WTC11 (cell line): Measurements from ENCODE around the gene RNF150.

ENCODE experiments used
- ATF1 ChIP-seq: sonication (generic); formaldehyde crosslinking; IDR thresholded peaks from 2 replicates; pipeline ENCODE4 v1.8.1; 2023; ENCODE audit warnings: mild to moderate bottlenecking, moderate library complexity, missing genetic modification reagents
- CTCF ChIP-seq: fragments of 200-600 bp; IDR thresholded peaks from 2 replicates; pipeline ENCODE4 v1.8.0; 2022; ENCODE audit warnings: antibody characterized with exemption
- FOXJ3 ChIP-seq: sonication (generic); formaldehyde crosslinking; IDR thresholded peaks from 2 replicates; pipeline ENCODE4 v1.9.0; 2021; ENCODE audit warnings: missing genetic modification reagents, mild to moderate bottlenecking, borderline replicate concordance
- FOXP1 ChIP-seq: sonication (generic); formaldehyde crosslinking; IDR thresholded peaks from 2 replicates; pipeline ENCODE4 v1.8.0; 2022; ENCODE audit warnings: missing genetic modification reagents, mild to moderate bottlenecking, moderate library complexity, borderline replicate concordance
- HMGXB4 ChIP-seq: sonication (generic); formaldehyde crosslinking; IDR thresholded peaks from 2 replicates; pipeline ENCODE4 v1.8.1; 2023; ENCODE audit warnings: mild to moderate bottlenecking, moderate library complexity, missing genetic modification reagents
- KAT7 ChIP-seq: sonication (generic); formaldehyde crosslinking; IDR thresholded peaks from 2 replicates; pipeline ENCODE4 v1.8.1; 2023; ENCODE audit warnings: missing genetic modification reagents, mild to moderate bottlenecking, borderline replicate concordance
- MAX ChIP-seq: sonication (generic); formaldehyde crosslinking; IDR thresholded peaks from 2 replicates; pipeline ENCODE4 v1.8.0; 2022; ENCODE audit warnings: mild to moderate bottlenecking, missing genetic modification reagents
- NFYB ChIP-seq: sonication (generic); formaldehyde crosslinking; conservative IDR thresholded peaks from 2 replicates; pipeline ENCODE4 v1.8.0; 2022; ENCODE audit warnings: low read depth, missing genetic modification reagents
- RELA ChIP-seq: sonication (generic); formaldehyde crosslinking; IDR thresholded peaks from 2 replicates; pipeline ENCODE4 v1.8.1; 2022; ENCODE audit warnings: missing genetic modification reagents, mild to moderate bottlenecking, borderline replicate concordance
- TP53 ChIP-seq: sonication (generic); formaldehyde crosslinking; IDR thresholded peaks from 2 replicates; pipeline ENCODE4 v1.8.1; 2023; ENCODE audit warnings: mild to moderate bottlenecking, missing genetic modification reagents
- ZNF396 ChIP-seq: fragments of 250-450 bp; sonication (Bioruptor Pico); IDR thresholded peaks from 2 replicates; pipeline ENCODE4 v1.8.0; 2021; ENCODE audit warnings: mild to moderate bottlenecking, moderate library complexity, borderline replicate concordance
- ZNF512 ChIP-seq: sonication (generic); formaldehyde crosslinking; IDR thresholded peaks from 2 replicates; pipeline ENCODE4 v1.8.1; 2022; ENCODE audit warnings: missing genetic modification reagents, borderline replicate concordance

GRCh38 chr4:141035920-141036319 is 97.3 kb downstream of the RNF150 start:
- TF ChIP-seq ATF1 (CRISPR knock-in tag) (no peak), CTCF (no peak), ZNF396 (CRISPR knock-in tag) (no peak), ZNF512 (CRISPR knock-in tag) (no peak), MAX (CRISPR knock-in tag) (no peak), FOXP1 (CRISPR knock-in tag) (no peak), TP53 (no peak), NFYB (no peak), RELA (CRISPR knock-in tag) (no peak), KAT7 (CRISPR knock-in tag) (no peak), FOXJ3 (CRISPR knock-in tag) (no peak), HMGXB4 (CRISPR knock-in tag) (no peak)
